Right forelimb (tissue), 1 donor: ENCODE measurements around the gene SH3RF1.
A peak's percentile ranks its signal among the peaks of the same experiment; 100 is the strongest.

Experiments used
- DNase-seq: peaks from one replicate; pipeline ENCODE4 v3.0.0-alpha.2; 2018

Gene SH3RF1

DNA sequence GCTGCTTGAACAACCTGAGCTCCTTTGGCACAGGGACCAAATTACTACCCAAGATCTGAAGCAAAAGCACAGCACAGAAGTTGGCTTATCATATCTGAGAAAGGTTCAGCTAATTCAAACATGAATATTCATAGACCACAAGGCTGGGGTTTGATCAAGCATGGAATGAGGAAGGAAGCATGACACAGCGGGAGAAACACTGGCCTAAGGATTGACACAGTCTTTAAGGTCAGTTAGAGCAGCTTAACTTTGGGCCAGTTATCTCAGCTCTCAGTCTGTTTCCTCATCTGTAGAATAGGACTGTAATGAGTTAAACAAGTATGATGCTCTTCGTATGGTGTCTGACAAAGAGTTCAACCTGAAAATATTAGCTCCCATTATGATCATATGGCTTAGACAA is 172.2 kb downstream of the SH3RF1 start:
- no peak for DNase-seq

DNA sequence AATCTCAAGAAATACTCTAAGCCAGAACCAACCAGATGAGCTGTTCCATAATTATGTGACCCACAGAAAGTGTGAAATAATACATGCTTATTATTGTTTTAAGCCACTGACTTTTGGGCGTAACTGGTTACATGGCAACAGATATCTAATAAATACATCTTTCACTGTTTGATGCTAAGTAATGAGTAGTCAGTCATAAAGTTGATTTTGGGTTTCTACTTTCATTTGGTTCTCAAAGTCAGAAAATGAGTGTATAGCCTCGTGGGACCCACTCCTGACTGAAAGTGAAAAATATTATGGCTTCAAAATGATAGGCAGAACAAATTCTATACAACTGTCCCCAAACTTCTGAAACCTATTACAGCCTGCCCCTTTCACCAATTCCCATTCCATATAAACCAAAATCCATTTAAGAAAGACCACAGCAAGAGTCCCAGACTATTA is 172.7 kb downstream of the SH3RF1 start:
- DNase-seq: no peak

DNA sequence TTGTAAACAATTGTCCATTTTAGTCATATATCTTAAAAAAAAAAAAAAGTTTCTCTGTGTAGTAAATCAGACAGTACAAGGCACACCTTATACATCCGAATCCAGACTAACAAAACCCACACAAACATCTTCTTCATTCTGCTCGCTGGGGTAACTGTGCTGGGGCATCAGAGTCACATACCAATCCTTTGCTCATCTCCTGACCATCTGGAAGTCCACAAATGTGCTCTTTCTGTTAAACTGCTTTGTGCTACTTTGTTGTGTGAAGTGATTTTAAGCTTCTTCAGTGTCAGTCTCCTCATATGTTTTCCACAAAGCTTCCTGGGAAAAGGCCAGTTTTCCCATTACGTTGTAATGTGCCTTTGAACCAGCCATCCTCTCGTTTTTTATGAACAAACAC is 174.5 kb downstream of the SH3RF1 start:
- no peak for DNase-seq

- DNase-seq: no peak
Observed at GRCh38 chr4:169094656-169095231, 176.0 kb downstream of the SH3RF1 start.

DNA sequence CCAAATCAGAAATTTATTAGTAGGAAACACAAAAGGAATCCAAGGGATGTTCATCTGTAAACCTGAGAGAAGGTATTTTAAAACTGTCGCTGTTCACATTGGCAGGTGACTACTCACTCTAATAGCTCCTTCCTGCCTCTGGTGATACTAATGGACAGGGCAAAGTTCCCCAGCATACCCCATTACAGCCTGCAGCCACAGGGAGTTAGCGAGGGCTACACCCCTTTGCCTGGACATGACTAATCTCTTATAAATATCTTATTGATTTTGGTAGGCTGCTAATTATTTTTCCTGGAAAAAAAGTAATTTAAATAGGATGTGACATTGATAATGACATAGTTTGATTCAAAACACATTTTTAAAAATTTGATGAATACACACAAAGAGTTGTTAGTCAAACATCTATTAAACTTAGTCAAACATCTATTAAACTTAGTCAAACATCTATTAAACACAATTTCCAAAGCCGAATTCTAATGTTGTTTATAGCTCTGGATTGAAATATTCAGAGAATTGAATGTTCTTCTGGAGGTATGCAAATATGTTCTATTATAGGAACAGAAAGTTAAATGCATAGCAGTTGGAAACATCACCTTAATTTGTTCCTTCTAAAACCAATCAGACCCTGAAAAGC is 177.8 kb downstream of the SH3RF1 start:
- no peak for DNase-seq

DNA sequence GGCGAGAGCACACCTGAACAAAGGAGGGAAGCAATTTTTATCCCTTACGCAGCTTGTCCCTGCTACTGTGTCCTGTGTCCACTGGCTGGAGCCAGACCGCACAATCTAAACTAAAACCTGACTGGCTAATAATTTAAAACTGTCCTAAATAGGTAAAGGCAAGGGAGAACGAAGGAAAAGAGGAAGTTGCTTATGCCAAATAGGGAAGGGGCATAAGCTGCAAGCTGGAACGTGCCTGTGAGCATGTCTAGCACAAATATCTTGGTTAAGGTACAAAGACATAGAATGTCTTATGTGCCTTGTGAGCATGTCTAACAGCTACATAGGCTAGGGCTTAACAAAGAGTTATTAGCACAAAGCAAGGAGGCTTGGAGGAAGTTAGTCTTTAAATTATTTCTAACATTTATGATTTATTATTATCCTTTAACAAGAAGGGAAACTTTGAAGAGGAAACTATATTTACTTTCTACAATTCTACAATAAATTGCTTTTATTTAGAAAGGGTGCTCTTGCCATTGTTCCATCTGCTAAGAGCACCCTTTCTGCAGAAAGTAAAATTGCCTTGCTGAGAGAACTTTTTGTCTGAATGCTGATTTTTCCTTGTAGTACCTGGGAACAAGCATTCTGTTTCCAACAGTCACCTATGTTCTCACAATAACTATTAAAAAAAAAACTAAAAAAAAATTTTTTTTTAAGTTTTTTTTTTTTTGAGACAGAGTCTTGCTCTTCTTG is 180.1 kb downstream of the SH3RF1 start:
- no peak for DNase-seq

- DNase-seq: no peak
Observed at GRCh38 chr4:169089004-169089403, 181.8 kb downstream of the SH3RF1 start.

DNA sequence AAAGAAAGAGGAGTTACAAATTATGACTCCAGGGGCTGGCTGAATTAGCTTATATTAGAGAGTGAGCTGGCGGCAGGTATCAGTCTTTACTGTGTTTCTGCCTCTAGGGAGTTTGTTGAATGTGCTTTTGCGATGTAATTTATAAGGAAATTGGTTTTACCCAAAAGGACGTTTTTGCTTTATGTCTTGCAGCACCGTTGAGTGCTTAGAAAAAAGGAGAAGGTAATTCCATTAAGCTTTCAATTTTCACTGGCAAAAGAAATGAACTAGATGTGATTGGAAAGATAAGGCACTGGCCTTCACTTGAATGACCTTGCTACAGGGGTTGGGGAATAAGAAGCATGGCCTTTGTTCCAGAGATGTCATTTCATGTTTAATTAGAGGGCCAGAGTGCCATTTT is 185.8 kb downstream of the SH3RF1 start:
- DNase-seq: no peak

- peak; percentile 56 for DNase-seq
Observed at GRCh38 chr4:169080981-169081380, 189.8 kb downstream of the SH3RF1 start.

DNA sequence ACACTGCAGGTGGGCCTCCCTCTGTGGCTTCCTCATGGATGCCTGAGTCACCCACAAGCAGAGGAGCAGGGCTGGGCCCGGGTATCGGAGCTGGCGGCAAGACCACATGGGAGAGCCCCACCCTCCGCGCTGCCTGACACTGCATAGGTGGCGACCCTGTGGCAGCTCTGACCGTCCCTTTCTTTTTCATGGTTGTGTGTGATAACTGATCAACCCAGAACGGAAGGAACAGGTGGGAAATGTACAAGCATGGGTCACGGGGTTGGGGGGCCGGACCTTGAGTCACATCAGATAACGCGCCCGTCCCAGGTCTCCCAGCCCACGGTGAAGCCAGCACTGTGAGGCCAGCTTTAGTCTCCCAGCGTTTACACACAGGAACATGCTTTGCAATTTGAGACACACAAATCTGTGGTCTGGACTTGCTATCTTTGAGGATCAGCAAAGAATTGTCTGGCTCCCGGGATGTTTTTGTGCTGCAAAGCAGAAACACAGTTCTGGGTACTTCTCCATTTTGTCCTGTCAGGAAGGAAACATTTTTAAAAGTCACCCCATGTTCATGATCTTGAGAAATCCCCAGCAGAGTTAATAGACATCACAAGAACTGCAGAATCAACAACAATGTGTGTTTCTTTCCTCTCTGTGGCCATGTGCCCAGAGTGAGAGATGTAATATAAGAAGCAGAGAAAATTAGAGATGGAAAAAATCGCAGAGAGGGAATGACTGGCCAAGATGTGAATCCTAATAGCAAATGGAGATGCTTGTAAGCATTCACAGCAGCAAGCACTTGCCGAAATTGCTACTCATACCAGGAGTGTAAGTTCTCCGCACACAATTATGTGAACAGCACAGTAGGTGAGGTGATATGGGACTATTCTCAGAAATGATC is 190.6 kb downstream of the SH3RF1 start:
- DNase-seq: peak; percentile 71

DNA sequence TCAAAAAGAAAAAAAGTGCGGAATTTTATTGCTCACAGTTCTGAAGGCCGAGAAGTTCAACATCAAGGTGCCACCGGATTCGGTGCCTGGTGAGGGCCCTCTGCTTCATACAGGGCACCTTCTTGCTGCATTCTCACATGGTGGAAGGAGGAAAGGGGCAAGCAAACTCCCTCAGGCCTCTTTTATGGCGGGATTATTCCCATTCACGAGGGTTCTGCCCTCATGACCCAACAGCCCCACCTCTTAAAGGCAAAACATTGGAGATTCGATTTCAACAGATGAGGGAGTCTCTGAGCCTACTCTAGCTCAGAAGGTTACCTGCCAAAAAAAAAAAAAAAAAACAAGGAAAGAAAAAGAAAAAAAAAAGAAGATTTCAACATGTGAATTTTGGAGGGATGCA is 196.6 kb downstream of the SH3RF1 start:
- DNase-seq: no peak

GRCh38 chr4:169071747-169072146 is 199.0 kb downstream of the SH3RF1 start:
- no peak for DNase-seq

- no peak for DNase-seq
Observed at GRCh38 chr4:169070895-169071218, 199.9 kb downstream of the SH3RF1 start.

DNA sequence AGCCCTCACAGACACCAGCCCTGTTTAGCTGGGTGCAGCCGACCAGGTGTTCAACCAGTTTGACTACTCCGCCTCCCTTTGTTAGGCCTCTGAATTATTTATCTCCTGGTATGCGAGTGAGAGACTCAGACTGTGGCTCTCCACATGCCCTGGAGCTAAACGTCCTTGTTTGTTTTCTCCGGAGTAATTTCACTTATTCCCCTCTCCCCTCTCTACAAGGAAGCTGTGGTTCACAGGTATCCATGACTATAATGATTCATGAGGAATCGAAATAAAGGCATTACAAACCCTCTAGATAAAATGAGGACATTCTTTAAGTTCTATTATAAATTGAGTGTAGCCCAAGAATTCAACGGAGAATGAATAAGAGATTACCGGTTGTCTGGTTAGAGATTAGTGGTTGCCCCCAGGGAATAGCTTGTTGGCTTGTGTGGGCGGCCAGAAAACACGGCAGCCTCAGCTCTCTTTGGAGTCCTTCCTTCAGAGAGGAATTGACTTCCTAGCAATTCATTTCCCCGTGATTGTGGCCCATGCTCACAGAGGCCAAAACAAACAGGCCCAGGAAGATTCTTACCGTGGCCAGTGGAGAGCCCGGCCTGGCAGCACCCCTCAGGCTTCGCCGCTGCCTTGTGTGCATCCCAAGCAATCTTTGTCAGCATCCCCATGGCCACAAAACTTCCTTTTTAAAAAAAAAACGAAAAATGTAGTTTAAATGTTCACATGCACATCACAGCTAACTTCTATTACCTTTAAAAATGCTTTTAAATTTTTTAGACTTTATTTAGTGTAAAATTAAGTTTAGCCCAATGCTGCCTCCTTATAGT is 200.5 kb downstream of the SH3RF1 start:
- DNase-seq: no peak

DNA sequence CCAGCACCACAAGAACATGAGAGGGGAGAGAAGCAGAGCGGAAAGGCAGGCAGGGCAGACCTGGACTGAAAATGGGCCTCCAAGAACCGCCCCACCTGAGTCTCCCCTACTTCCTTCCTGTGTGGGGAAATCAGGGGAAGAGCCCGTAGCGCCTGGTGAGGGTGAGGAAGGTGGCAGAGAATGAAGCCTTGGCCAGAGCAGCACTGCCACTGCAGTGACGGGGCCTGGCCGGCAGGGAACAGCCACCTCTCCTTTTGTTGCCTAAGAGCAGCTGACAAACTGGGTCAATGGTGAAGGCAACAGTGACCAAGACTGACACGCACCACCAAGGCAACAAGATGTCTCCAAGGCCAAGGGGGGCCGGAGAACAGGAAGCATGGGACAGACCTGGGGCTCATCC is 202.3 kb downstream of the SH3RF1 start:
- no peak for DNase-seq

GRCh38 chr4:169066934-169067333 is 203.8 kb downstream of the SH3RF1 start:
- DNase-seq: no peak

DNA sequence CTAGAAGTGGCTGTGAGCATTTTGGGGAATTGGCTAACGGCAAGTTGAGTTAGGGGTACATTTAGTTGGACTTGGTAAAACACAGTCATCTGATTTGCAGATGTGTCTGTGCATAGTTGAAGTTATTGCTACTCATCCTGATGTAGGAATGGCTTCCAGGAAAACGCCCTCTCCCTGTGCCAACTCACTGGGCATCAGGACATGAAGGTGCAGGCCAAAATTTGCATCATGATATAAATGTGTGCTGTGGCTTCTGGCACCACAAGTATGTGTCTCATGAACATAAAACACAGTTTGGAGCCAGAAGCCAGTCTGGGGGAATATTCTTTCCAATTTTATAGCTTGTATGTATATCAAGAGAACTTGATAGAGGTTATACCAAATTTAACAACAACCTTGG is 206.5 kb downstream of the SH3RF1 start:
- DNase-seq: no peak

DNA sequence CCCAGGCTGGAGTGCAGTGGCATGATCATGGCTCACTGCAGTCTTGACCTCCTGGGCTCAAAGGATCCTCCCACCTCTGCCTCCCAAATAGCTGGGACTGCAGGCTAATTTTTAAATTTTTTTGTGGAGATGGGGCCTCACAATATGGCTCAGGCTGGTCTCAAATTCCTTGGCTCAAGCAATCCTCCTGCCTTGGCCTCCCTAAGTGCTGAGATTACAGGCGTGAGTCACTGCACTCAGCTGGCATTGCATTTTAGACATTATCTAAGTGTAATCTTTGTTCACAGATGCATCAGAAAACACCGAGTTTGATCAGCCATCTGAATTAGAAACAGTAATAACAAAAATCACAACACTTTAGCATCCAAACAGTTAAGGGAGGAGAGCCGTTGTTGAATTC is 207.3 kb downstream of the SH3RF1 start:
- DNase-seq: no peak

GRCh38 chr4:169062897-169063244 is 207.9 kb downstream of the SH3RF1 start:
- no peak for DNase-seq

DNA sequence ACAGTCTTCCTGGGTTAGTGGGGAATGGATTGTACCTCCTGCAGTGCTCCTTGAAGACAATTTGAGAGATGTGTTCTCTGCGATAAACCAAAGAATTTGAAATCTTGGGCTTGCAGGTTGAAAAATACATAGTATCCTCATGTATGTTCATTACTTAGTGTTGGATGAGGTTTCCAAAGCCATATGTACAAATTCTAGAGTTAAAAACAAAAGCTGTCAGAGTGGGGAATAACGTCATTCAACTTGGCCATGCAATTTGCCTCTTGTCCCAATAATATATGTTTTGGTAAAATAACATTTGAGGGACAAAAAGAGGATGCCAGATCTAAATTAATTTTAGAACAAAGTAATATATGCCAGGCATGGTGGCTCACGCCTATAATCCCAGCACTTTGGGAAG is 209.4 kb downstream of the SH3RF1 start:
- DNase-seq: no peak

GRCh38 chr4:169060391-169061091 is 210.2 kb downstream of the SH3RF1 start:
- DNase-seq: no peak
